HFFc6 (cell line): ENCODE data around the gene TRIM2. TPM values are rescaled to one million over a fixed set of nuclear protein-coding genes. Genes with fewer than 3 reads are reported as not detected.
A peak's percentile ranks its signal among the peaks of the same experiment; 100 is the strongest.

ENCODE experiments used
- DNase-seq: peaks from one replicate; pipeline ENCODE4 v3.0.0-alpha.2; 2018
- H3K27ac Mint-ChIP-seq: 2 replicates; pipeline ENCODE4 v1.8.0; 2020; ENCODE audit warnings: mild to moderate bottlenecking, mixed read lengths
- H3K27me3 Mint-ChIP-seq: 2 replicates; pipeline ENCODE4 v1.8.0; 2021; ENCODE audit warnings: mild to moderate bottlenecking, moderate library complexity, mixed read lengths; ENCODE audit not compliant: insufficient read depth
- H3K36me3 Mint-ChIP-seq: 2 replicates; pipeline ENCODE4 v1.8.0; 2021; ENCODE audit warnings: low read depth, mixed read lengths
- H3K4me1 Mint-ChIP-seq: 2 replicates; pipeline ENCODE4 v1.8.0; 2020; ENCODE audit warnings: low read depth, mixed read lengths
- H3K4me3 Mint-ChIP-seq: 2 replicates; pipeline ENCODE4 v1.8.0; 2020; ENCODE audit warnings: mild to moderate bottlenecking, moderate library complexity, mixed read lengths
- H3K9me3 Mint-ChIP-seq: 2 replicates; pipeline ENCODE4 v1.8.0; 2020; ENCODE audit warnings: mild to moderate bottlenecking, mixed read lengths
- CTCF ChIP-seq: fragments of 200-600 bp; sonication (generic); IDR thresholded peaks from 2 replicates; pipeline ENCODE4 v1.5.0; 2021; ENCODE audit warnings: antibody characterized with exemption, mild to moderate bottlenecking
- total RNA-seq, 6 experiments: library from RNA; stranded (reverse); fragmentation: NEBNext Ultra II Directional; extraction: Animal tissue kit (Norgen Biotek cat#: 25700); gene quantifications; 2 replicates in 1 of 6; 3 replicates in 5 of 6; pipeline ENCODE4 v1.2.3, GENCODE V29; 2021

TRIM2 gene
- total RNA-seq, 6 experiments from 2014 or later: 32.3 to 39.6 (median 34.9) TPM

DNA sequence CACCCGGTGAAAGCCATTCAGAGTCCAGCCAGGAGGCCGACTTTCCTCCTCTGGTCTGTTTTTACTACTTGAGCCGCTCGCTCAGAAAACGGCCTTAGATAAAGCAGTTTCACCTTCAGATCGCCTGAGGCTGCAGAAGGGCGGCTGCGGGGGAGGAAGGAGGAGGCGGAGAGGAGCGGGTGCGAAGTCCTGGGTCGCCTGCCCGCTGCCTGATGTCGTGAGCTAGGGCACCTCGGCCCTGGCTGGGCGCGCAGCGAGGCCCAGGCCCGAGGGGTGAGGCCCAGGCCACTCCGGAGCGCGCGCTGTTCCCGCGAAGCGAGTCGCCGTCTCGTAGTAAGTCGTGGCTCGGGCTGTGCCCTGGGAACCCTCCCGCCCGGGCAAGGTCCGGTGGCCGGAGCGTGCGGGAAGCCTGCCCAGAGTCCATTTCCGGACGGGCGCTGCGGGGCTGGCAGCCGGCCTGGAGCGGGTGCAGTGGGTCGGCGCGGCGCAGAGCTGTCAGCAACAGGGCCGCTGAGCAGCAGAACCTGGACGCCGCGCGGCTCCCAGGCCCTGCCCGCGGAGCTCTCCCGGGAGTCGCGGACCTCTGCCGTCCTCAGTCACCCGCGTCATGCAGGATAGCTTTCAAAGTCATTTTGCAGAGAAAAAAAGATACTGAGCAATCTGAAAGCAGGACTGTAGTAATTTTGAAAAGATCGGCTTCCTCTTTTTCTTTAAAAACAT lies 18.6 kb downstream of the TRIM2 start:
- H3K9me3 Mint-ChIP-seq: no peaks in the 10 kb centered on the region
- peaks cover 42% of the 10 kb centered on the region for H3K4me1 Mint-ChIP-seq
- peak overlapping the region; percentile 97 for H3K4me3 Mint-ChIP-seq
- TF ChIP-seq CTCF: no peak
- no peaks in the 10 kb centered on the region for H3K27me3 Mint-ChIP-seq
- peaks cover 30% of the 10 kb centered on the region for H3K36me3 Mint-ChIP-seq
- peak overlapping the region; percentile 99 for H3K27ac Mint-ChIP-seq
- no peak for DNase-seq

DNA sequence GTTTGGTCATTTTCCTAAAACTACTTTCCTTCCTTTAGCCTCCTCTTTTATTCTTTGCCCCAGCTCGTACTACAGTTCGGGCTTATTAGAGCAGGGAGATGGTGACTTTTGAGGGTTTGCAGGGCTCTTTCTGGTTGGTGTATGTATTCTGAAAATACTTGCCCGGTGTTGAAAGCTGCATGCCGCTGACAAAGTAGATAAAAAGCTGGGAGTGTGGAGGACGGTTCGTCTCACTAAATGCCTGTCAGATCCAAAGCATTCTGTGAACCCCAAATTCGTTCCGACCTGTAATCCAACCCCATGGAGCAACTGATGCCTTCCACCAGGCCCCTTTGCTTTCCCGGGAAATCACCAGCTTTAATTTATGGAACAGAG lies 19.2 kb downstream of the TRIM2 start:
- no peak for DNase-seq
- no peak for TF ChIP-seq CTCF
- peaks cover 36% of the 10 kb centered on the region for H3K36me3 Mint-ChIP-seq
- peaks cover 47% of the 10 kb centered on the region for H3K4me1 Mint-ChIP-seq
- peak overlapping the region; percentile 99 for H3K27ac Mint-ChIP-seq
- no peaks in the 10 kb centered on the region for H3K27me3 Mint-ChIP-seq
- peak overlapping the region; percentile 97 for H3K4me3 Mint-ChIP-seq
- H3K9me3 Mint-ChIP-seq: no peaks in the 10 kb centered on the region

DNA sequence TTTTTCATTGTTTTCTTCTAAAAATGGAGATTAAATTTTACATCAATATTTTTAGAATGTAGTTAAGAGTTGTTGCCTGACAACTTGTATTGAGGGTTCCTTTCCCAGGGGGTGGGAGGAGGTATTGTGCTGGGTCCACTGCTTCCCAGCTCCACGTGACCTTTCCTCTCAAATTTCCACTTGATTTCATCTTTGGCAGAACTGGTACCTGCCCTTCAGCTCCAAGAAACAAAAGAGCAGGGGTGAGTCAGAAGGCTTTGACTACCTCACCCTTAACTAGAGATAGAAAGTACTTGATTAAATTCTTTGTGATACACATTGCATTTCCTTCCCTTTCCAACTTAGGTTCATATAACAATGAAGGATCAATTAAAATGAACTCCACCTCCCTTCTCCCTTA lies 19.7 kb downstream of the TRIM2 start:
- Mint-ChIP-seq H3K4me3 (peak overlapping the region; percentile 97), H3K27me3 (no peaks in the 10 kb centered on the region; the same call in 1 of the 2 replicates), H3K36me3 (peaks cover 39% of the 10 kb centered on the region), H3K4me1 (peaks cover 49% of the 10 kb centered on the region), H3K27ac (peak overlapping the region; percentile 99), H3K9me3 (no peaks in the 10 kb centered on the region)
- DNase-seq: no peak
- TF ChIP-seq CTCF: no peak

- DNase-seq: no peak
- Mint-ChIP-seq H3K36me3 (peaks cover 39% of the 10 kb centered on the region), H3K9me3 (no peaks in the 10 kb centered on the region), H3K27ac (peak overlapping the region; percentile 99), H3K4me3 (peak overlapping the region; percentile 97), H3K27me3 (no peaks in the 10 kb centered on the region; the same call in 1 of the 2 replicates), H3K4me1 (peaks cover 48% of the 10 kb centered on the region)
- TF ChIP-seq CTCF: no peak
Observed at GRCh38 chr4:153224474-153224873, 20.2 kb downstream of the TRIM2 start.

DNA sequence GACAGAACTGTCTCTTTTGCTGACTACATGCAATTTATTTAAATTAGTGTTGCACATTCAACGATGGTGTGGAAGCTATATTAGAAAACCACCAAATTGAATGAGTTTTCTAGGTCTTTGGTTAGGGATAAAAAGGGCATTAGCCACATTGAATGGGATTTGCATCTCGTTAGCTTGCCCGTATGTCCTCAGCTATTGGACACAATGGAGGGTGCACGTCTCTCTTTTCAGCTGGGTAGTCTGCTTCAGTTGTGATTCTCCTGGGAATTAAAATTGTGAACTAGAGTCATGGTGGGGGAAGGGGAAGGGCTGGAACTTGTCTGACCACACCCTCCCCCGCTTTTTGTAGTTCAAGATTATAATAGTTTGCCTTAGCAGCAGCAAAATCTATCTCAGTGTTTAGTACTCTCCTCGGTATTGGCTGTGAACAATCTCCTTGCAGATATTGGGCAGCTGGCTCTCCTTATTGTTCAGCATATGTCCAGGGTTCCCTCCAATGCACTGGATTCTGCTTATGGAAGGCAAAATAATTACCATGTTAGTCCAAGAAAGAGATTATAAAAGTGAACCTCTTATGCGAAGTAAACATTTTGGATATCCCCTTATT lies 23.3 kb downstream of the TRIM2 start:
- no peaks in the 10 kb centered on the region for H3K9me3 Mint-ChIP-seq
- no peak for TF ChIP-seq CTCF
- peaks cover 54% of the 10 kb centered on the region for H3K4me1 Mint-ChIP-seq
- peaks cover 39% of the 10 kb centered on the region for H3K36me3 Mint-ChIP-seq
- H3K27me3 Mint-ChIP-seq: peaks cover 1% of the 10 kb centered on the region; the same call in 1 of the 2 replicates
- no peak for DNase-seq
- H3K27ac Mint-ChIP-seq: no peak overlapping the region
- H3K4me3 Mint-ChIP-seq: no peak overlapping the region
